K562 (cell line): ENCODE data around the gene WDR91. TPM values are rescaled to one million over a fixed set of nuclear protein-coding genes. Genes with fewer than 3 reads are reported as not detected.

Experiments used
- ATAC-seq: fragments of 200-7000 bp; cut with Tn5 transposase; 3 replicates; pipeline ENCODE4 v1.9.1; 2020; ENCODE audit warnings: moderate library complexity
- BruUV-seq: library from RNA; stranded (reverse); fragments of 400-500 nt; replicated peaks from 2 replicates; lab custom pipeline; 2021; lab: Mats Ljungman, UMichigan
- CTCF ChIA-PET: fragments of 300-600 bp; formaldehyde crosslinking; extraction: SDS; loops from one replicate; lab custom pipeline; 2021; ENCODE audit warnings: low intra/inter-chr PET ratio; lab: Yijun Ruan, JAX
- POLR2A ChIA-PET: fragments of 300-600, 350-650 bp; sonication (Branson Sonifier 250); formaldehyde crosslinking; extraction: SDS; loops from one replicate; lab custom pipeline; 2021; ENCODE audit warnings: antibody characterized with exemption, inconsistent platforms; lab: Yijun Ruan, JAX
- DNase-seq, 4 experiments: peaks; one replicate each; pipeline versions ENCODE4 v3.0.0 to v3.0.0-alpha.2; 2011 to 2018; ENCODE audit warnings: low spot score in 3 of 4, mixed read lengths in 3 of 4; ENCODE audit errors: extremely low read depth in 1 of 4
- FAIRE-seq: peaks from 2 replicates; lab custom pipeline; 2011; peaks lifted over from hg19 to GRCh38; lab: Jason Lieb, UNC
- H2AFZ ChIP-seq: 2 replicates; pipeline ENCODE4 v1.6.0; 2011; ENCODE audit warnings: low read depth, low read length, control low read depth, inconsistent platforms
- H3K27ac ChIP-seq: fragments of 200-600 bp; 3 replicates; pipeline ENCODE4 v1.8.0; 2011; ENCODE audit warnings: low read depth, mild to moderate bottlenecking, control low read depth, inconsistent platforms, low read length, moderate library complexity, mixed read lengths; ENCODE audit errors: extremely low read depth
- H3K27me3 ChIP-seq, 2 experiments: fragments of 300-600 bp in 1 of 2; 2 replicates in 1 of 2; 3 replicates in 1 of 2; pipeline versions ENCODE4 v1.6.0 to v1.8.0; 2011; ENCODE audit warnings: inconsistent platforms in 2 of 2, low read length in 2 of 2, mild to moderate bottlenecking in 1 of 2, mixed read lengths in 1 of 2, moderate library complexity in 1 of 2; ENCODE audit not compliant: control insufficient read depth in 2 of 2, insufficient read depth in 2 of 2
- H3K36me3 ChIP-seq: fragments of 300-600 bp; 3 replicates; pipeline ENCODE4 v1.8.0; 2011; ENCODE audit warnings: mild to moderate bottlenecking, low read length, inconsistent platforms; ENCODE audit not compliant: control insufficient read depth, insufficient read depth
- H3K4me1 ChIP-seq, 2 experiments: fragments of 200-600 bp in 1 of 2; replicated peaks in 1 of 2; 2 replicates in 1 of 2; 3 replicates in 1 of 2; pipeline versions ENCODE4 v1.5.1 to v1.8.0; 2011; ENCODE audit warnings: inconsistent platforms in 2 of 2, low read length in 2 of 2, mild to moderate bottlenecking in 1 of 2, mixed read lengths in 1 of 2, moderate library complexity in 1 of 2; ENCODE audit not compliant: control insufficient read depth in 2 of 2, insufficient read depth in 2 of 2
- H3K4me2 ChIP-seq: 2 replicates; pipeline ENCODE4 v1.6.1; 2011; ENCODE audit warnings: low read length, control low read depth, inconsistent platforms, mixed read lengths; ENCODE audit not compliant: insufficient read depth
- H3K4me3 ChIP-seq: fragments of 200-600 bp; sonication (generic), shearing (Covaris generic); 2 replicates; pipeline ENCODE4 v1.5.1; 2016; ENCODE audit warnings: control low read depth, inconsistent platforms
- H3K79me2 ChIP-seq: fragments of 200-600 bp; 3 replicates; pipeline ENCODE4 v1.8.0; 2011; ENCODE audit warnings: low read length, inconsistent platforms; ENCODE audit not compliant: control insufficient read depth, insufficient read depth
- H3K9ac ChIP-seq, 2 experiments: 2 replicates each; pipeline versions ENCODE4 v1.6.0 to v1.6.1; 2011; ENCODE audit warnings: low read depth in 2 of 2, low read length in 2 of 2, control low read depth in 1 of 2, inconsistent platforms in 1 of 2, mild to moderate bottlenecking in 1 of 2, mixed read lengths in 1 of 2; ENCODE audit not compliant: insufficient read depth in 1 of 2
- H3K9me1 ChIP-seq: one replicate; pipeline ENCODE4 v1.6.0; 2011; ENCODE audit warnings: inconsistent platforms, mild to moderate bottlenecking, low read length, moderate library complexity; ENCODE audit not compliant: control insufficient read depth, insufficient read depth
- H3K9me3 ChIP-seq: replicated peaks from 2 replicates; pipeline ENCODE4 v1.5.1; 2011; ENCODE audit warnings: low read depth, low read length, inconsistent platforms; ENCODE audit not compliant: control insufficient read depth, insufficient read depth
- H4K20me1 ChIP-seq: replicated peaks from 2 replicates; pipeline ENCODE4 v1.6.1; 2011; ENCODE audit warnings: low read length, inconsistent platforms, mixed read lengths; ENCODE audit not compliant: control insufficient read depth, insufficient read depth
- GATAD2B ChIP-seq: fragments of 450-650 bp; IDR thresholded peaks from 2 replicates; pipeline ENCODE4 v1.6.1; 2017; ENCODE audit warnings: mild to moderate bottlenecking, borderline replicate concordance
- KLF6 ChIP-seq: fragments of 250-450 bp; sonication (Bioruptor Pico); IDR thresholded peaks from 2 replicates; pipeline ENCODE4 v1.4.0; 2020; ENCODE audit warnings: mild to moderate bottlenecking, moderate library complexity, borderline replicate concordance
- POLR3A ChIP-seq: IDR thresholded peaks from 2 replicates; pipeline ENCODE4 v1.6.1; 2011; ENCODE audit warnings: borderline replicate concordance, mild to moderate bottlenecking, moderate library complexity; ENCODE audit not compliant: insufficient read length, insufficient read depth; ENCODE audit errors: extremely low read depth
- ZNF143 ChIP-seq: sonication (generic); formaldehyde crosslinking; IDR thresholded peaks from 2 replicates; pipeline ENCODE4 v1.9.0; 2022; ENCODE audit warnings: mild to moderate bottlenecking, missing genetic modification reagents
- WGBS: fragments of 100-300 bp; shearing (Covaris generic); methylation state at CpG from one replicate; pipeline ENCODE4 v1.1.6; 2016; ENCODE audit warnings: low coverage, mixed read lengths; ENCODE audit not compliant: insufficient coverage; ENCODE audit errors: missing lambda C conversion rate; 5-methylcytosine and 5-hydroxymethylcytosine counted together
- in situ Hi-C: fragments of 300-500 bp; cut with MboI; formaldehyde crosslinking; loops from 4 replicates; pipeline ENCODE4 v1.15.0; 2018; ENCODE audit warnings: inconsistent platforms, mixed read lengths
- intact Hi-C: fragments of 100-400 bp; cut with micrococcal nuclease; formaldehyde crosslinking; loops from 2 replicates; pipeline ENCODE4 v1.14.2; 2022
- polyA plus RNA-seq, 8 experiments: library from polyadenylated mRNA; depleted of rRNA in 4 of 8; stranded (reverse) in 5 of 8; unstranded in 3 of 8; fragments of >200 nt; fragmentation: Nextera tagmentation in 2 of 8; fragmentation: Illumina TruSeq in 1 of 8; extraction: Ambion mirVana in 2 of 8; extraction: Trizol in 1 of 8; gene quantifications; 2 replicates each; pipeline versions ENCODE4 v1.2.1 to v1.2.3, GENCODE V29; 2011 to 2014; ENCODE audit warnings: inconsistent platforms in 1 of 8, missing spikeins in 1 of 8
- total RNA-seq, 7 experiments: library from RNA; depleted of rRNA in 6 of 7; stranded (reverse); fragments of >200 nt in 6 of 7; fragmentation: Illumina TruSeq in 2 of 7; extraction: Trizol in 2 of 7; gene quantifications; 2 replicates each; pipeline versions ENCODE4 v1.2.1 to v1.2.3, GENCODE V29; 2011 to 2021; ENCODE audit warnings: low replicate concordance in 1 of 7
- TF ChIP-seq, protein P1 (sequence below): fragments of 200-800 bp; sonication (Bioruptor generic); IDR thresholded peaks from 2 replicates; pipeline ENCODE4 v1.6.1; 2016; ENCODE audit warnings: missing genetic modification characterization, missing compliant biosample characterization
- TF ChIP-seq, protein P2 (sequence below), 2 experiments: IDR thresholded peaks; 2 replicates each; pipeline ENCODE4 v1.6.1; 2012; ENCODE audit warnings: improper control_type of control experiment in 2 of 2, low read depth in 2 of 2, low read length in 2 of 2, borderline replicate concordance in 1 of 2

The WDR91 gene
- total and polyA plus RNA-seq, 9 of the 15 experiments (the other 6 are each of a cell fraction or from before 2014, with no cell fraction given): 1.9 to 18.2 (median 9.8) TPM

DNA sequence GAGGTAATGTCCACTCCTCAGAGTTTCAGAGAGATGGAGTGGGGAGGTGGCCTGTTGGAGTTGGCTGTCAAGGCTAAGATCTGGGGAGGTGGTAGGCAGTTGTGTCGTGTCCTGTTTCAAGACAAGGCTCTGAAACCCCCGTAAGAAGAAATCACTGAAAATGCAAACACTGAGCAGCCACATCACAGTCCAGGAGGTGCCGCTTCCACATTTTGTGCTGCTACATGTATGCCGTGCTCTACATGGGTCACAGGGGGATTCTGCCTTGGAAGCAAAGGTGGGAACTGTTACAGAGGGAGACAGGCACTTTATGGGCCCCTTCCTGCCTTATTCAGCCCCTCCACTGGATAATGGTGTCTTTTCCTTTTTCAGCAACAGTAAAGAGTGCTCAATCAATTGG, 11.9 kb downstream of the WDR91 start:
- CTCF ChIA-PET: no interaction called here
- H4K20me1 ChIP-seq: no peaks in the 10 kb centered on the region
- H3K4me3 ChIP-seq: no peak overlapping the region
- H3K36me3 ChIP-seq: peaks cover 40% of the 10 kb centered on the region; the same call in 2 of the 3 replicates
- H3K27ac ChIP-seq: no peak overlapping the region
- no peaks in the 10 kb centered on the region for H3K9me3 ChIP-seq
- H2AFZ ChIP-seq: no peak overlapping the region
- ATAC-seq (no peak), FAIRE-seq (no peak), DNase-seq (no peak)
- H3K9ac ChIP-seq: no peak overlapping the region
- no peak overlapping the region for H3K4me2 ChIP-seq
- no peaks in the 10 kb centered on the region for H3K27me3 ChIP-seq
- in situ Hi-C loops (no loop called here), intact Hi-C loops (no loop called here)
- no peaks in the 10 kb centered on the region for H3K79me2 ChIP-seq
- no peaks in the 10 kb centered on the region for H3K9me1 ChIP-seq
- no peaks in the 10 kb centered on the region for H3K4me1 ChIP-seq
- 67% methylated on average over 4 of the region's 4 CpGs for WGBS
- POLR2A ChIA-PET: interaction anchor here (1.4 kb wide), 1 partner anchor 11 kb away, joined by 5 read pairs; the partner anchor contains the start of gene WDR91
- TF ChIP-seq GATAD2B (no peak), ZNF143 (CRISPR knock-in tag) (no peak), POLR3A (no peak), KLF6 (CRISPR knock-in tag) (no peak)
- TF ChIP-seq, protein P1, sequence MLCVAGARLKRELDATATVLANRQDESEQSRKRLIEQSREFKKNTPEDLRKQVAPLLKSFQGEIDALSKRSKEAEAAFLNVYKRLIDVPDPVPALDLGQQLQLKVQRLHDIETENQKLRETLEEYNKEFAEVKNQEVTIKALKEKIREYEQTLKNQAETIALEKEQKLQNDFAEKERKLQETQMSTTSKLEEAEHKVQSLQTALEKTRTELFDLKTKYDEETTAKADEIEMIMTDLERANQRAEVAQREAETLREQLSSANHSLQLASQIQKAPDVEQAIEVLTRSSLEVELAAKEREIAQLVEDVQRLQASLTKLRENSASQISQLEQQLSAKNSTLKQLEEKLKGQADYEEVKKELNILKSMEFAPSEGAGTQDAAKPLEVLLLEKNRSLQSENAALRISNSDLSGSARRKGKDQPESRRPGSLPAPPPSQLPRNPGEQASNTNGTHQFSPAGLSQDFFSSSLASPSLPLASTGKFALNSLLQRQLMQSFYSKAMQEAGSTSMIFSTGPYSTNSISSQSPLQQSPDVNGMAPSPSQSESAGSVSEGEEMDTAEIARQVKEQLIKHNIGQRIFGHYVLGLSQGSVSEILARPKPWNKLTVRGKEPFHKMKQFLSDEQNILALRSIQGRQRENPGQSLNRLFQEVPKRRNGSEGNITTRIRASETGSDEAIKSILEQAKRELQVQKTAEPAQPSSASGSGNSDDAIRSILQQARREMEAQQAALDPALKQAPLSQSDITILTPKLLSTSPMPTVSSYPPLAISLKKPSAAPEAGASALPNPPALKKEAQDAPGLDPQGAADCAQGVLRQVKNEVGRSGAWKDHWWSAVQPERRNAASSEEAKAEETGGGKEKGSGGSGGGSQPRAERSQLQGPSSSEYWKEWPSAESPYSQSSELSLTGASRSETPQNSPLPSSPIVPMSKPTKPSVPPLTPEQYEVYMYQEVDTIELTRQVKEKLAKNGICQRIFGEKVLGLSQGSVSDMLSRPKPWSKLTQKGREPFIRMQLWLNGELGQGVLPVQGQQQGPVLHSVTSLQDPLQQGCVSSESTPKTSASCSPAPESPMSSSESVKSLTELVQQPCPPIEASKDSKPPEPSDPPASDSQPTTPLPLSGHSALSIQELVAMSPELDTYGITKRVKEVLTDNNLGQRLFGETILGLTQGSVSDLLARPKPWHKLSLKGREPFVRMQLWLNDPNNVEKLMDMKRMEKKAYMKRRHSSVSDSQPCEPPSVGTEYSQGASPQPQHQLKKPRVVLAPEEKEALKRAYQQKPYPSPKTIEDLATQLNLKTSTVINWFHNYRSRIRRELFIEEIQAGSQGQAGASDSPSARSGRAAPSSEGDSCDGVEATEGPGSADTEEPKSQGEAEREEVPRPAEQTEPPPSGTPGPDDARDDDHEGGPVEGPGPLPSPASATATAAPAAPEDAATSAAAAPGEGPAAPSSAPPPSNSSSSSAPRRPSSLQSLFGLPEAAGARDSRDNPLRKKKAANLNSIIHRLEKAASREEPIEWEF: no peak
- TF ChIP-seq, protein P2, sequence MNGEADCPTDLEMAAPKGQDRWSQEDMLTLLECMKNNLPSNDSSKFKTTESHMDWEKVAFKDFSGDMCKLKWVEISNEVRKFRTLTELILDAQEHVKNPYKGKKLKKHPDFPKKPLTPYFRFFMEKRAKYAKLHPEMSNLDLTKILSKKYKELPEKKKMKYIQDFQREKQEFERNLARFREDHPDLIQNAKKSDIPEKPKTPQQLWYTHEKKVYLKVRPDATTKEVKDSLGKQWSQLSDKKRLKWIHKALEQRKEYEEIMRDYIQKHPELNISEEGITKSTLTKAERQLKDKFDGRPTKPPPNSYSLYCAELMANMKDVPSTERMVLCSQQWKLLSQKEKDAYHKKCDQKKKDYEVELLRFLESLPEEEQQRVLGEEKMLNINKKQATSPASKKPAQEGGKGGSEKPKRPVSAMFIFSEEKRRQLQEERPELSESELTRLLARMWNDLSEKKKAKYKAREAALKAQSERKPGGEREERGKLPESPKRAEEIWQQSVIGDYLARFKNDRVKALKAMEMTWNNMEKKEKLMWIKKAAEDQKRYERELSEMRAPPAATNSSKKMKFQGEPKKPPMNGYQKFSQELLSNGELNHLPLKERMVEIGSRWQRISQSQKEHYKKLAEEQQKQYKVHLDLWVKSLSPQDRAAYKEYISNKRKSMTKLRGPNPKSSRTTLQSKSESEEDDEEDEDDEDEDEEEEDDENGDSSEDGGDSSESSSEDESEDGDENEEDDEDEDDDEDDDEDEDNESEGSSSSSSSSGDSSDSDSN (IDR thresholded peaks at IDR 0.05; ENCODE audit: borderline replicate concordance in 1 of 2, low read depth in 2 of 2, low read length in 2 of 2): no peak
- BruUV-seq: no TSS peak
